HL-60/S4 treated with retinoic acid at 250 ng/mL for 4 days and 3 days (cell line): ENCODE measurements around the gene BFSP1.

Source experiments
- in situ Hi-C: fragments of 300-500 bp; cut with MboI; formaldehyde crosslinking; loops from 2 replicates; pipeline ENCODE4 v1.7.0; 2022; ENCODE audit warnings: low sequenced_read_pairs

Gene BFSP1

GRCh38 chr20:17503301-17504065, 27.7 kb downstream of the BFSP1 start:
- in situ Hi-C loops = loop anchor here (25.0 kb wide), 1 partner anchor 759 kb away; no protein-coding TSS in a partner anchor

- in situ Hi-C loops = loop anchor here (25.0 kb wide), 1 partner anchor 760 kb away; no protein-coding TSS in a partner anchor
Observed at GRCh38 chr20:17502105-17502504, 29.1 kb downstream of the BFSP1 start.

- in situ Hi-C loops = loop anchor here (25.0 kb wide), 1 partner anchor 761 kb away; no protein-coding TSS in a partner anchor
Observed at GRCh38 chr20:17501701-17502100, 29.5 kb downstream of the BFSP1 start.

GRCh38 chr20:17500826-17501225, 30.4 kb downstream of the BFSP1 start:
- in situ Hi-C loops = loop anchor here (25.0 kb wide), 1 partner anchor 761 kb away; no protein-coding TSS in a partner anchor

- in situ Hi-C loops = loop anchor here (25.0 kb wide), 1 partner anchor 762 kb away; no protein-coding TSS in a partner anchor
Observed at GRCh38 chr20:17500271-17500670, 30.9 kb downstream of the BFSP1 start.

- in situ Hi-C loops = no loop called here
Observed at GRCh38 chr20:17499041-17499440, 32.1 kb downstream of the BFSP1 start.

GRCh38 chr20:17498641-17499040, 32.5 kb downstream of the BFSP1 start:
- in situ Hi-C loops = no loop called here

- in situ Hi-C loops = no loop called here
Observed at GRCh38 chr20:17497821-17498580, 33.2 kb downstream of the BFSP1 start.

- in situ Hi-C loops = no loop called here
Observed at GRCh38 chr20:17495826-17496225, 35.4 kb downstream of the BFSP1 start.

- in situ Hi-C loops = no loop called here
Observed at GRCh38 chr20:17494201-17494600, 37.0 kb downstream of the BFSP1 start.

- in situ Hi-C loops = no loop called here
Observed at GRCh38 chr20:17493173-17493572, 38.0 kb downstream of the BFSP1 start.

GRCh38 chr20:17491488-17491887, 39.7 kb downstream of the BFSP1 start:
- in situ Hi-C loops = no loop called here

- in situ Hi-C loops = no loop called here
Observed at GRCh38 chr20:17491041-17491440, 40.1 kb downstream of the BFSP1 start.

- in situ Hi-C loops = no loop called here
Observed at GRCh38 chr20:17490501-17490900, 40.7 kb downstream of the BFSP1 start.

GRCh38 chr20:17488916-17489600, 42.1 kb downstream of the BFSP1 start:
- in situ Hi-C loops = no loop called here

GRCh38 chr20:17485017-17485416, 46.2 kb downstream of the BFSP1 start:
- in situ Hi-C loops = no loop called here

GRCh38 chr20:17482536-17482935, 48.6 kb downstream of the BFSP1 start:
- in situ Hi-C loops = no loop called here

- in situ Hi-C loops = no loop called here
Observed at GRCh38 chr20:17481661-17482060, 49.5 kb downstream of the BFSP1 start.

- in situ Hi-C loops = no loop called here
Observed at GRCh38 chr20:17480696-17481095, 50.5 kb downstream of the BFSP1 start.

GRCh38 chr20:17479063-17479657, 52.0 kb downstream of the BFSP1 start:
- in situ Hi-C loops = no loop called here

GRCh38 chr20:17473659-17474058, 57.5 kb downstream of the BFSP1 start:
- in situ Hi-C loops = no loop called here
